GM12878 (cell line): Measurements from ENCODE around the gene E2F7. TPM values are rescaled to one million over a fixed set of nuclear protein-coding genes. Genes with fewer than 3 reads are reported as not detected.

Experiments
- GABPA ChIP-seq: IDR thresholded peaks from 2 replicates; pipeline ENCODE4 v1.6.1; 2014; ENCODE audit warnings: antibody characterized with exemption, low read depth, mild to moderate bottlenecking, inconsistent platforms
- LARP7 ChIP-seq: fragments of 450-650 bp; IDR thresholded peaks from 2 replicates; pipeline ENCODE4 v1.6.1; 2017; ENCODE audit warnings: mild to moderate bottlenecking
- POLR2AphosphoS5 ChIP-seq: IDR thresholded peaks from 2 replicates; pipeline ENCODE4 v1.6.1; 2011; ENCODE audit warnings: mild to moderate bottlenecking, low read length, inconsistent platforms
- RAD51 ChIP-seq: fragments of 450-650 bp; IDR thresholded peaks from 2 replicates; pipeline ENCODE4 v1.6.1; 2016; ENCODE audit warnings: moderate library complexity, mild to moderate bottlenecking, inconsistent platforms
- SMAD1 ChIP-seq: fragments of 450-650 bp; IDR thresholded peaks from 2 replicates; pipeline ENCODE4 v1.6.1; 2018; ENCODE audit warnings: mild to moderate bottlenecking, low read depth; ENCODE audit not compliant: partially characterized antibody
- TCF7 ChIP-seq: IDR thresholded peaks from 2 replicates; pipeline ENCODE4 v1.6.1; 2014; ENCODE audit warnings: antibody characterized with exemption, borderline replicate concordance
- ZBED1 ChIP-seq: IDR thresholded peaks from 2 replicates; pipeline ENCODE4 v1.6.1; 2016; ENCODE audit warnings: borderline replicate concordance
- polyA plus RNA-seq, 11 experiments: library from polyadenylated mRNA; depleted of rRNA in 4 of 11; unstranded in 6 of 11; stranded (reverse) in 5 of 11; fragments of >200 nt; fragmentation: Nextera tagmentation in 4 of 11; fragmentation: Illumina TruSeq in 1 of 11; extraction: Ambion mirVana in 4 of 11; extraction: Trizol in 1 of 11; gene quantifications; 1 replicate in 1 of 11; 2 replicates in 10 of 11; pipeline versions ENCODE4 v1.2.1 to v1.2.3, GENCODE V29; 2011 to 2016; ENCODE audit warnings: inconsistent platforms in 2 of 11, missing spikeins in 2 of 11, low read depth in 1 of 11
- total RNA-seq, 4 experiments: library from RNA; depleted of rRNA in 3 of 4; stranded (reverse); fragments of >200 nt in 3 of 4; fragmentation: Illumina TruSeq in 1 of 4; extraction: Trizol in 1 of 4; gene quantifications; 2 replicates each; pipeline versions ENCODE4 v1.2.1 to v1.2.3, GENCODE V29; 2013 to 2021
- TF ChIP-seq, protein P1 (sequence below): IDR thresholded peaks from 2 replicates; pipeline ENCODE4 v1.6.1; 2012; ENCODE audit warnings: mild to moderate bottlenecking, low read depth, low read length
- TF ChIP-seq, protein P2 (sequence below): fragments of 450-650 bp; IDR thresholded peaks from 2 replicates; pipeline ENCODE4 v1.6.1; 2017; ENCODE audit warnings: mild to moderate bottlenecking, moderate library complexity

The E2F7 gene
- total and polyA plus RNA-seq, 10 of the 15 experiments (the other 5 are each of a cell fraction or from before 2014, with no cell fraction given), result 5.6 to 32.1 (median 19.9) TPM

DNA sequence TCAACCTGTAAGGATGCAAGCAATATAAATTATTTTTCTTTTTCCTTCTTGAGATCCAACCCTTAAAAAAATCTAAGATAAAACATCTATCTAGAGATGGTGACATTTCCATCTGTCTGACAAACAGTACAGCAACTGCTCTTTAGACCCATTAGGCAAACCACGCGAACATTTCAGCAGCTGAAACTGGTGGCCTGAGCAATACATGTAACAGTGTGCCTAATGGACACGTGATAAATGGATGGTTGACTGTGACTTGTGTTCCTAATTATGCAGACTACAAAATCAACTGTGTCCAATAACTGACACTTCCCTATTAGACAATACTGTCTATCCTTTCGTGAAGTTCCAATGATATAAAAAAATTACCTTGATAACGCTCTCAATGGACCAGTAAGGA, 18.9 kb downstream of the E2F7 start (continued):
- TF ChIP-seq, protein P1, sequence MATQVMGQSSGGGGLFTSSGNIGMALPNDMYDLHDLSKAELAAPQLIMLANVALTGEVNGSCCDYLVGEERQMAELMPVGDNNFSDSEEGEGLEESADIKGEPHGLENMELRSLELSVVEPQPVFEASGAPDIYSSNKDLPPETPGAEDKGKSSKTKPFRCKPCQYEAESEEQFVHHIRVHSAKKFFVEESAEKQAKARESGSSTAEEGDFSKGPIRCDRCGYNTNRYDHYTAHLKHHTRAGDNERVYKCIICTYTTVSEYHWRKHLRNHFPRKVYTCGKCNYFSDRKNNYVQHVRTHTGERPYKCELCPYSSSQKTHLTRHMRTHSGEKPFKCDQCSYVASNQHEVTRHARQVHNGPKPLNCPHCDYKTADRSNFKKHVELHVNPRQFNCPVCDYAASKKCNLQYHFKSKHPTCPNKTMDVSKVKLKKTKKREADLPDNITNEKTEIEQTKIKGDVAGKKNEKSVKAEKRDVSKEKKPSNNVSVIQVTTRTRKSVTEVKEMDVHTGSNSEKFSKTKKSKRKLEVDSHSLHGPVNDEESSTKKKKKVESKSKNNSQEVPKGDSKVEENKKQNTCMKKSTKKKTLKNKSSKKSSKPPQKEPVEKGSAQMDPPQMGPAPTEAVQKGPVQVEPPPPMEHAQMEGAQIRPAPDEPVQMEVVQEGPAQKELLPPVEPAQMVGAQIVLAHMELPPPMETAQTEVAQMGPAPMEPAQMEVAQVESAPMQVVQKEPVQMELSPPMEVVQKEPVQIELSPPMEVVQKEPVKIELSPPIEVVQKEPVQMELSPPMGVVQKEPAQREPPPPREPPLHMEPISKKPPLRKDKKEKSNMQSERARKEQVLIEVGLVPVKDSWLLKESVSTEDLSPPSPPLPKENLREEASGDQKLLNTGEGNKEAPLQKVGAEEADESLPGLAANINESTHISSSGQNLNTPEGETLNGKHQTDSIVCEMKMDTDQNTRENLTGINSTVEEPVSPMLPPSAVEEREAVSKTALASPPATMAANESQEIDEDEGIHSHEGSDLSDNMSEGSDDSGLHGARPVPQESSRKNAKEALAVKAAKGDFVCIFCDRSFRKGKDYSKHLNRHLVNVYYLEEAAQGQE, result no peak
- no peak for TF ChIP-seq TCF7
- no peak for TF ChIP-seq RAD51
- no peak for TF ChIP-seq POLR2AphosphoS5
- TF ChIP-seq LARP7, result no peak
- no peak for TF ChIP-seq SMAD1
- TF ChIP-seq ZBED1, result no peak
- no peak for TF ChIP-seq GABPA
- TF ChIP-seq, protein P2, sequence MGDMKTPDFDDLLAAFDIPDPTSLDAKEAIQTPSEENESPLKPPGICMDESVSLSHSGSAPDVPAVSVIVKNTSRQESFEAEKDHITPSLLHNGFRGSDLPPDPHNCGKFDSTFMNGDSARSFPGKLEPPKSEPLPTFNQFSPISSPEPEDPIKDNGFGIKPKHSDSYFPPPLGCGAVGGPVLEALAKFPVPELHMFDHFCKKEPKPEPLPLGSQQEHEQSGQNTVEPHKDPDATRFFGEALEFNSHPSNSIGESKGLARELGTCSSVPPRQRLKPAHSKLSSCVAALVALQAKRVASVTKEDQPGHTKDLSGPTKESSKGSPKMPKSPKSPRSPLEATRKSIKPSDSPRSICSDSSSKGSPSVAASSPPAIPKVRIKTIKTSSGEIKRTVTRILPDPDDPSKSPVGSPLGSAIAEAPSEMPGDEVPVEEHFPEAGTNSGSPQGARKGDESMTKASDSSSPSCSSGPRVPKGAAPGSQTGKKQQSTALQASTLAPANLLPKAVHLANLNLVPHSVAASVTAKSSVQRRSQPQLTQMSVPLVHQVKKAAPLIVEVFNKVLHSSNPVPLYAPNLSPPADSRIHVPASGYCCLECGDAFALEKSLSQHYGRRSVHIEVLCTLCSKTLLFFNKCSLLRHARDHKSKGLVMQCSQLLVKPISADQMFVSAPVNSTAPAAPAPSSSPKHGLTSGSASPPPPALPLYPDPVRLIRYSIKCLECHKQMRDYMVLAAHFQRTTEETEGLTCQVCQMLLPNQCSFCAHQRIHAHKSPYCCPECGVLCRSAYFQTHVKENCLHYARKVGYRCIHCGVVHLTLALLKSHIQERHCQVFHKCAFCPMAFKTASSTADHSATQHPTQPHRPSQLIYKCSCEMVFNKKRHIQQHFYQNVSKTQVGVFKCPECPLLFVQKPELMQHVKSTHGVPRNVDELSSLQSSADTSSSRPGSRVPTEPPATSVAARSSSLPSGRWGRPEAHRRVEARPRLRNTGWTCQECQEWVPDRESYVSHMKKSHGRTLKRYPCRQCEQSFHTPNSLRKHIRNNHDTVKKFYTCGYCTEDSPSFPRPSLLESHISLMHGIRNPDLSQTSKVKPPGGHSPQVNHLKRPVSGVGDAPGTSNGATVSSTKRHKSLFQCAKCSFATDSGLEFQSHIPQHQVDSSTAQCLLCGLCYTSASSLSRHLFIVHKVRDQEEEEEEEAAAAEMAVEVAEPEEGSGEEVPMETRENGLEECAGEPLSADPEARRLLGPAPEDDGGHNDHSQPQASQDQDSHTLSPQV, result no peak
